HEK293 (cell line): ENCODE data around the gene AVPR1B.

Experiments
- CTCF ChIA-PET: fragments of 350-600 bp; formaldehyde crosslinking; extraction: SDS; loops from one replicate; lab custom pipeline; 2021; ENCODE audit warnings: antibody characterized with exemption; lab: Yijun Ruan, JAX
- POLR2A ChIA-PET: fragments of 300-600 bp; formaldehyde crosslinking; extraction: SDS; loops from one replicate; lab custom pipeline; 2020; ENCODE audit warnings: antibody characterized with exemption, inconsistent platforms; lab: Yijun Ruan, JAX
- H3K27ac ChIP-seq: fragments of 200-500 bp; sonication (Bioruptor generic); 2 replicates; pipeline ENCODE4 v1.5.1; 2014; ENCODE audit warnings: low read depth, low read length, control low read depth, inconsistent platforms; ENCODE audit errors: extremely low read depth
- H3K36me3 ChIP-seq, 2 experiments: fragments of 200-500 bp in 1 of 2; sonication (Bioruptor generic) in 1 of 2; 1 replicate in 1 of 2; 2 replicates in 1 of 2; pipeline ENCODE4 v1.5.1; 2014 to 2017; ENCODE audit warnings: inconsistent platforms in 2 of 2, low read length in 2 of 2; ENCODE audit not compliant: control insufficient read depth in 2 of 2, insufficient read depth in 1 of 2
- H3K4me1 ChIP-seq: fragments of 200-500 bp; sonication (Bioruptor generic); 2 replicates; pipeline ENCODE4 v1.5.1; 2014; ENCODE audit warnings: mild to moderate bottlenecking, low read length, inconsistent platforms; ENCODE audit not compliant: control insufficient read depth, insufficient read depth
- H3K4me3 ChIP-seq: 2 replicates; pipeline ENCODE4 v1.5.1; 2011; ENCODE audit warnings: low read depth, mild to moderate bottlenecking, control low read depth, low read length, moderate library complexity
- H3K9me3 ChIP-seq: fragments of 200-500 bp; sonication (Bioruptor generic); 2 replicates; pipeline ENCODE4 v1.5.1; 2014; ENCODE audit warnings: low read depth, low read length, inconsistent platforms; ENCODE audit not compliant: control insufficient read depth, insufficient read depth
- FEZF1 ChIP-seq: fragments of 450-650 bp; formaldehyde crosslinking; IDR thresholded peaks from 2 replicates; pipeline ENCODE4 v1.5.1; 2016; ENCODE audit warnings: missing biosample characterization, missing genetic modification characterization
- KLF16 ChIP-seq: fragments of 450-650 bp; formaldehyde crosslinking; IDR thresholded peaks from 2 replicates; pipeline ENCODE4 v1.5.1; 2017; ENCODE audit warnings: missing biosample characterization, missing genetic modification characterization
- ZBTB21 ChIP-seq: fragments of 450-650 bp; formaldehyde crosslinking; IDR thresholded peaks from 2 replicates; pipeline ENCODE4 v1.5.1; 2017; ENCODE audit warnings: missing biosample characterization, missing genetic modification characterization
- ZBTB49 ChIP-seq: fragments of 450-650 bp; formaldehyde crosslinking; IDR thresholded peaks from 2 replicates; pipeline ENCODE4 v1.5.1; 2016; ENCODE audit warnings: missing biosample characterization, missing genetic modification characterization, low read depth
- ZFHX2 ChIP-seq: fragments of 450-650 bp; formaldehyde crosslinking; conservative IDR thresholded peaks from 2 replicates; pipeline ENCODE4 v1.5.1; 2016; ENCODE audit warnings: missing biosample characterization, missing genetic modification characterization
- ZIC2 ChIP-seq: fragments of 450-650 bp; formaldehyde crosslinking; IDR thresholded peaks from 2 replicates; pipeline ENCODE4 v1.5.1; 2016; ENCODE audit warnings: missing biosample characterization, missing genetic modification characterization
- ZNF112 ChIP-seq: fragments of 450-650 bp; formaldehyde crosslinking; IDR thresholded peaks from 2 replicates; pipeline ENCODE4 v1.5.0; 2017; ENCODE audit warnings: missing biosample characterization, missing genetic modification characterization
- ZNF133 ChIP-seq: fragments of 450-650 bp; formaldehyde crosslinking; IDR thresholded peaks from 2 replicates; pipeline ENCODE4 v1.5.1; 2016; ENCODE audit warnings: missing biosample characterization, missing genetic modification characterization
- ZNF423 ChIP-seq: fragments of 450-650 bp; formaldehyde crosslinking; IDR thresholded peaks from 2 replicates; pipeline ENCODE4 v1.5.1; 2016; ENCODE audit warnings: missing biosample characterization, missing genetic modification characterization
- ZNF513 ChIP-seq: fragments of 450-650 bp; IDR thresholded peaks from 2 replicates; pipeline ENCODE4 v1.5.1; 2018; ENCODE audit warnings: missing biosample characterization, missing genetic modification characterization
- ZNF544 ChIP-seq: fragments of 450-650 bp; formaldehyde crosslinking; IDR thresholded peaks from 2 replicates; pipeline ENCODE4 v1.5.0; 2017; ENCODE audit warnings: missing biosample characterization, missing genetic modification characterization
- ZNF600 ChIP-seq: fragments of 450-650 bp; formaldehyde crosslinking; IDR thresholded peaks from 2 replicates; pipeline ENCODE4 v1.5.1; 2016; ENCODE audit warnings: missing biosample characterization, missing genetic modification characterization
- ZNF623 ChIP-seq: fragments of 450-650 bp; formaldehyde crosslinking; IDR thresholded peaks from 2 replicates; pipeline ENCODE4 v1.5.1; 2016; ENCODE audit warnings: missing biosample characterization, missing genetic modification characterization
- ZNF654 ChIP-seq: fragments of 450-650 bp; formaldehyde crosslinking; IDR thresholded peaks from 2 replicates; pipeline ENCODE4 v1.5.1; 2016; ENCODE audit warnings: low read depth, missing biosample characterization, missing genetic modification characterization
- TF ChIP-seq, protein P1 (sequence below): fragments of 450-650 bp; formaldehyde crosslinking; IDR thresholded peaks from 2 replicates; pipeline ENCODE4 v1.5.1; 2016; ENCODE audit warnings: missing biosample characterization, missing genetic modification characterization
- TF ChIP-seq, protein P2 (sequence below): fragments of 450-650 bp; formaldehyde crosslinking; IDR thresholded peaks from 2 replicates; pipeline ENCODE4 v1.5.1; 2016; ENCODE audit warnings: missing biosample characterization, missing genetic modification characterization

The AVPR1B gene

DNA sequence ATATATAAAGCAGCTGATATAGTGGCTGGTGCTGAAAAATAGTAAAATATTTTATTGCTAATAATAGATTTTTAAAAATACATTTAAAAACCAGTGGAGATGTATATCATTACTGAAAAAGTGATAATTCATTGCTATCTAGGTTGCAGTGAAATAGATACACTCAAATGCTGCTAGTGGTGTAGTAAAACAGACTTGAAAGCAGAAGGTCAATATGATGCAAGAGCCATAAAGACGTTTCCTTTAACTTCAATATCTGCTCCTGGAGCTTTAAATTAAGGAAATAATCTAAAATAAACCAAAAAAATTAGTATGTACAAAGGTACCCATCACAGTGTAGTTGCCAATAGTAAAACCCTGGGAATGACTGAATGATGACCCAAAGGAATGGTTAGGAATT lies 38.1 kb downstream of the AVPR1B start (continued):
- TF ChIP-seq ZNF513 (tag by site-specific recombination) (no peak), ZNF600 (tag by site-specific recombination) (no peak), ZNF654 (tag by site-specific recombination) (no peak)
- TF ChIP-seq, protein P1, sequence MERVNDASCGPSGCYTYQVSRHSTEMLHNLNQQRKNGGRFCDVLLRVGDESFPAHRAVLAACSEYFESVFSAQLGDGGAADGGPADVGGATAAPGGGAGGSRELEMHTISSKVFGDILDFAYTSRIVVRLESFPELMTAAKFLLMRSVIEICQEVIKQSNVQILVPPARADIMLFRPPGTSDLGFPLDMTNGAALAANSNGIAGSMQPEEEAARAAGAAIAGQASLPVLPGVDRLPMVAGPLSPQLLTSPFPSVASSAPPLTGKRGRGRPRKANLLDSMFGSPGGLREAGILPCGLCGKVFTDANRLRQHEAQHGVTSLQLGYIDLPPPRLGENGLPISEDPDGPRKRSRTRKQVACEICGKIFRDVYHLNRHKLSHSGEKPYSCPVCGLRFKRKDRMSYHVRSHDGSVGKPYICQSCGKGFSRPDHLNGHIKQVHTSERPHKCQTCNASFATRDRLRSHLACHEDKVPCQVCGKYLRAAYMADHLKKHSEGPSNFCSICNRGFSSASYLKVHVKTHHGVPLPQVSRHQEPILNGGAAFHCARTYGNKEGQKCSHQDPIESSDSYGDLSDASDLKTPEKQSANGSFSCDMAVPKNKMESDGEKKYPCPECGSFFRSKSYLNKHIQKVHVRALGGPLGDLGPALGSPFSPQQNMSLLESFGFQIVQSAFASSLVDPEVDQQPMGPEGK (tag by site-specific recombination) = no peak

DNA sequence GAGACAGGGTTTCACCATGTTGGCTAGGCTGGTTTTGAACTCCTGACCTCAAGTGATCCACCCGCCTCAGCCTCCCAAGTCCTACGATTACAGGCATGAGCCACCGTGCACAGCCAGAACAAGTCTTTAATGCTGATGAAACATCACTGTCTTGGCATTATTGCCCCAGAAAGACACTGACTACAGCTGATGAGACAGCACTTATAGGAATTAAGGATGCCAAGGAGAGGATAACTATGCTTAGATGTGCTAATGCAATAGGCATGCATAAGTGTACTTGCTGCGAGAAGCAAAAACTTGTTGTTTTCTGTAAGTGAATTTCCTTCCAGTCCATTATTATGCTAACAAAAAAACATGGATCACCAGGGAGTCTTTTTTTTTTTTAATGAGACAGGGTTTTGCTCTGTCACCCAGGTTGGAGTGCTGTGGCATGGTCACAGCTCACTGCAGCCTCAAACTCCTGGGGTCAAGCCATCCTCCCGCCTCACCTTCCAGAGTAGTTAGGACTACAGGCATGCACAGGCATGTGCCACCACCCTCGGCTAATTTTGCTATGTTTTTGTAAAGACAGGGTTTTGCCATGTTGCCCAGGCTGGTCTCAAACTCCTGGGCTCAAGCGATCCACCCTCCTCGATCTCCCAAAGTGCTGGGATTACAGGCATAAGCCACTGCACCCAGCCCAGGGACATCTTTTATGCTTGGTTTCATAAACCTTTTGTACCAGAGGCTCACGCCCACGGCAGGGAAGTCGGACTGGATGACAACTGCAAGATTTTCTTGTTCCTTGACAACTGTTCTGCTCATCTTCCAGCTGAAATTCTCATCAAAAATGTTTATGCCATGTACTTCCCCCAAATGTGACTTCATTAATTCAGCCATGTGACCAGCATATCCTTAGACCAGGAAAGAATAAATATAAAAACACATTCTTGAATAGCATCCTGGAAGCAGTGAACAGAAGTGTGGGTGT lies 41.1 kb downstream of the AVPR1B start:
- Histone ChIP-seq H3K4me1 (no peaks in the 10 kb centered on the region), H3K27ac (no peak overlapping the region), H3K36me3 (no peaks in the 10 kb centered on the region), H3K4me3 (no peak overlapping the region), H3K9me3 (no peaks in the 10 kb centered on the region)
- ChIA-PET POLR2A (no interaction called here), CTCF (interaction anchor here (1.3 to 1.5 kb wide), 2 partner anchors 45 to 46 kb away, joined by 3 to 5 read pairs; no protein-coding TSS in a partner anchor)
- peak; percentile 47; the same call in 1 of the 2 replicates for TF ChIP-seq ZFHX2 (tag by site-specific recombination)
- TF ChIP-seq ZBTB49 (tag by site-specific recombination) = no peak
- TF ChIP-seq ZNF133 (tag by site-specific recombination) = no peak
- no peak for TF ChIP-seq ZNF544 (tag by site-specific recombination)
- no peak for TF ChIP-seq ZNF423 (tag by site-specific recombination)
- TF ChIP-seq, all 188 proteins: peak for 1

DNA sequence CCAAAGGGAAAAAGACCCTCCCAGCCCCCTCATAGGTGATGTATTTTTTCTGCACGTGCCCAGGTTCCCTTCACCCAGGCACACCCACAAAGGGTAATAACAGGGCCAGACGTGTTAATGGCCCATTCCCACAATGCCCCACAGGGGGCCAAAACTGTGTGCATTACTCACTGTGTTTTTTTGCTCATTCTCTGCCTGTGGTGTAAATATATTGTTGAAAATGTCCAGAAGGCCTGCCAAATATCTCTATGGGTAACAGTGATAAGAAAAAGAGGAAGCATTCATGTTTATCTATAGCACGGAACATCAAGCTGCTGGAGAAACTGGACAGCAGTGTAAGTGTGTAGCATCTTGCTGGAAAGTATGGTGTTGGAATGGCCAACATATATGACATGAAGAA lies 42.3 kb downstream of the AVPR1B start:
- no peaks in the 10 kb centered on the region for H3K36me3 ChIP-seq
- no peaks in the 10 kb centered on the region for H3K9me3 ChIP-seq
- TF ChIP-seq FEZF1 = peak; percentile 65
- TF ChIP-seq ZNF623 (tag by site-specific recombination) = no peak
- TF ChIP-seq, protein P2, sequence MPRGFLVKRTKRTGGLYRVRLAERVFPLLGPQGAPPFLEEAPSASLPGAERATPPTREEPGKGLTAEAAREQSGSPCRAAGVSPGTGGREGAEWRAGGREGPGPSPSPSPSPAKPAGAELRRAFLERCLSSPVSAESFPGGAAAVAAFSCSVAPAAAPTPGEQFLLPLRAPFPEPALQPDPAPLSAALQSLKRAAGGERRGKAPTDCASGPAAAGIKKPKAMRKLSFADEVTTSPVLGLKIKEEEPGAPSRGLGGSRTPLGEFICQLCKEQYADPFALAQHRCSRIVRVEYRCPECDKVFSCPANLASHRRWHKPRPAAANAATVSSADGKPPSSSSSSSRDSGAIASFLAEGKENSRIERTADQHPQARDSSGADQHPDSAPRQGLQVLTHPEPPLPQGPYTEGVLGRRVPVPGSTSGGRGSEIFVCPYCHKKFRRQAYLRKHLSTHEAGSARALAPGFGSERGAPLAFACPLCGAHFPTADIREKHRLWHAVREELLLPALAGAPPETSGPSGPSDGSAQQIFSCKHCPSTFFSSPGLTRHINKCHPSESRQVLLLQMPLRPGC (tag by site-specific recombination) = no peak
- peak; percentile 14; the same call in 1 of the 2 replicates for TF ChIP-seq ZIC2 (tag by site-specific recombination)
- no peak for TF ChIP-seq ZBTB21 (tag by site-specific recombination)
- no peak for TF ChIP-seq KLF16 (tag by site-specific recombination)
- TF ChIP-seq ZNF112 (tag by site-specific recombination) = peak; percentile 47; the same call in 1 of the 2 replicates
- no peak overlapping the region for H3K4me3 ChIP-seq
- CTCF ChIA-PET = interaction anchor here (0.6 to 1.5 kb wide), 2 partner anchors 18 to 44 kb away, joined by 3 to 5 read pairs; no protein-coding TSS in a partner anchor
- POLR2A ChIA-PET = no interaction called here
- H3K27ac ChIP-seq = no peak overlapping the region
- H3K4me1 ChIP-seq = no peaks in the 10 kb centered on the region
